Osteoblast (primary cell): Measurements from ENCODE around the gene EMD. TPM values are rescaled to one million over a fixed set of nuclear protein-coding genes. Genes with fewer than 3 reads are reported as not detected.

Experiments used
- DNase-seq: peaks from one replicate; pipeline ENCODE4 v3.0.0; 2011; ENCODE audit warnings: low spot score, mixed read lengths; ENCODE audit not compliant: insufficient read length; ENCODE audit errors: missing footprints
- H2AFZ ChIP-seq: 2 replicates; pipeline ENCODE4 v1.6.0; 2011; ENCODE audit warnings: mild to moderate bottlenecking, low read length
- H3K27ac ChIP-seq: 2 replicates; pipeline ENCODE4 v1.5.1; 2011; ENCODE audit warnings: mild to moderate bottlenecking, low read depth, low read length, moderate library complexity
- H3K27me3 ChIP-seq: 2 replicates; pipeline ENCODE4 v1.6.0; 2012; ENCODE audit warnings: mild to moderate bottlenecking, control low read depth, inconsistent platforms, low read length, moderate library complexity; ENCODE audit not compliant: insufficient read depth
- H3K36me3 ChIP-seq: 2 replicates; pipeline ENCODE4 v1.5.1; 2011; ENCODE audit warnings: mild to moderate bottlenecking, low read length, control low read depth, moderate library complexity; ENCODE audit not compliant: insufficient read depth
- H3K4me1 ChIP-seq: 2 replicates; pipeline ENCODE4 v1.5.1; 2011; ENCODE audit warnings: mild to moderate bottlenecking, low read length, control low read depth, moderate library complexity; ENCODE audit not compliant: insufficient read depth
- H3K4me2 ChIP-seq: 2 replicates; pipeline ENCODE4 v1.6.0; 2011; ENCODE audit warnings: mild to moderate bottlenecking, low read length; ENCODE audit not compliant: insufficient read depth
- H3K4me3 ChIP-seq: fragments of 200-600 bp; sonication (generic); 3 replicates; pipeline ENCODE4 v1.5.1; 2012; ENCODE audit warnings: mild to moderate bottlenecking, low read length, inconsistent platforms; ENCODE audit not compliant: insufficient read depth
- H3K79me2 ChIP-seq: 2 replicates; pipeline ENCODE4 v1.6.0; 2012; ENCODE audit warnings: mild to moderate bottlenecking, low read length, control low read depth, inconsistent platforms; ENCODE audit not compliant: insufficient read depth
- H3K9me3 ChIP-seq: 2 replicates; pipeline ENCODE4 v1.5.1; 2011; ENCODE audit warnings: low read depth, low read length, control low read depth
- H4K20me1 ChIP-seq: 2 replicates; pipeline ENCODE4 v1.6.0; 2012; ENCODE audit warnings: mild to moderate bottlenecking, low read length, control low read depth; ENCODE audit not compliant: insufficient read depth
- CTCF ChIP-seq: IDR thresholded peaks from 2 replicates; pipeline ENCODE4 v1.5.1; 2011; ENCODE audit warnings: mild to moderate bottlenecking, low read depth, low read length, moderate library complexity; ENCODE audit errors: extremely low read depth
- total RNA-seq: library from RNA; depleted of rRNA; stranded (reverse); fragments of >200 nt; gene quantifications from 2 replicates; pipeline ENCODE4 v1.2.3, GENCODE V29; 2012

EMD gene
- total RNA-seq, 1 donor: 29.7 TPM

GRCh38 chrX:154367474-154368308 is 11.4 kb upstream of the EMD start:
- Histone ChIP-seq H3K4me3 (peak overlapping the region; percentile 80), H4K20me1 (peaks cover 40% of the 10 kb centered on the region), H2AFZ (no peak overlapping the region), H3K27me3 (no peaks in the 10 kb centered on the region), H3K4me2 (peak overlapping the region; percentile 83), H3K27ac (peak overlapping the region; percentile 88), H3K9me3 (no peaks in the 10 kb centered on the region), H3K36me3 (peaks cover 44% of the 10 kb centered on the region), H3K4me1 (peaks cover 11% of the 10 kb centered on the region), H3K79me2 (peaks cover 81% of the 10 kb centered on the region)
- TF ChIP-seq CTCF: no peak
- no peak for DNase-seq

GRCh38 chrX:154368630-154369448 is 10.3 kb upstream of the EMD start:
- Histone ChIP-seq H3K4me1 (peaks cover 16% of the 10 kb centered on the region), H3K27ac (peak overlapping the region; percentile 88), H3K79me2 (peaks cover 84% of the 10 kb centered on the region), H3K4me2 (peak overlapping the region; percentile 83), H3K27me3 (no peaks in the 10 kb centered on the region), H3K9me3 (no peaks in the 10 kb centered on the region), H2AFZ (no peak overlapping the region), H3K36me3 (peaks cover 33% of the 10 kb centered on the region), H3K4me3 (peak overlapping the region; percentile 80), H4K20me1 (peaks cover 37% of the 10 kb centered on the region)
- TF ChIP-seq CTCF: no peak
- DNase-seq: peak; percentile 98

- H3K4me1 ChIP-seq: peaks cover 16% of the 10 kb centered on the region
- H3K36me3 ChIP-seq: peaks cover 25% of the 10 kb centered on the region
- no peak overlapping the region for H2AFZ ChIP-seq
- H4K20me1 ChIP-seq: peaks cover 29% of the 10 kb centered on the region
- peak overlapping the region; percentile 88 for H3K27ac ChIP-seq
- H3K9me3 ChIP-seq: no peaks in the 10 kb centered on the region
- H3K4me3 ChIP-seq: peak overlapping the region; percentile 80
- DNase-seq: peak; percentile 97
- TF ChIP-seq CTCF: no peak
- no peaks in the 10 kb centered on the region for H3K27me3 ChIP-seq
- H3K79me2 ChIP-seq: peaks cover 78% of the 10 kb centered on the region
- peak overlapping the region; percentile 86 for H3K4me2 ChIP-seq
These were observed 9.4 kb upstream of the EMD start for GRCh38 chrX:154369449-154370299.
